ENCODE results near the gene DYRK3.
A peak's percentile ranks its signal among the peaks of the same experiment; 100 is the strongest.
"Not testable (repeated sequence)": the region's sequence is repeated elsewhere in the genome, so short reads cannot be mapped to it uniquely, and the experiment has no call there.

Gene DYRK3

DNA sequence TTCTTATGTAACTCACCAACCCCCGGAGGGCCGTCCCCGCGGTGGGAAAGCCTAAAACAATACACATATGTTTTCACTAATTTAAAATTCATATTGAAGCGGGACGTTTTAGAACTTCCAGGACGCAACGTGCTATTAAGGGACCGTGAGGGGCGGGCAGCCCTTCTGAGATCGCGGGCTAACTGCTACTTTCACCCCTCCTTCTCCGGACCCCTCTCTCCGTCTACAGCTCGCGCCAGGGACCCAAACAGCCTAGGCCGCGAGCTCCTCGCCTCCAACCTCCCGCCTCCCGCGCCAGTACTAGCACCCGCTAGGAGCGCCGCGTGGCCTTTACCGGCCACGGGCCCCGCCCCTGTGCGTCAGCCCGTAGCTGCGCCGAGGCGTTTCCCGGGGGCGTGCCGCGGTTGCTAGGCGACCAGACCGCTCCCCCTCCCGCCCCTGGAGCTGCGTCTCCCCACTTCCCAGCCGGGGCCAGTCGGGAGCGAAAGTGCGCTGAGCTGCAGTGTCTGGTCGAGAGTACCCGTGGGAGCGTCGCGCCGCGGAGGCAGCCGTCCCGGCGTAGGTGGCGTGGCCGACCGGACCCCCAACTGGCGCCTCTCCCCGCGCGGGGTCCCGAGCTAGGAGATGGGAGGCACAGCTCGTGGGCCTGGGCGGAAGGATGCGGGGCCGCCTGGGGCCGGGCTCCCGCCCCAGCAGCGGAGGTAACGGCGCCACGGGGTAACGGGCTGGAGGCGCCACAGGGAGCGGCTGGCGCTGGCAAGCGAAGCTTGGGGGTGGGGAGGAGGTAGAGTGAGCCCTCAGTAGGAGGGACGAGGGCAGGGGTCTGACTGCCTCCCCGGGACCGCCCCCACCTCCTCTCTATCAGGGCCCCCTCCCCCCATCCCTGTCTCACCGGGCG is at the start of gene DYRK3:
TSS of gene DYRK3 (plus strand) at position 457 of the 898 bp plus-strand sequence. CDS start at position 625, 168 bp downstream.
- peak; percentile 88 to 93 for DNase-seq (ENCODE audit: low read depth in 2 of 2)

DNA sequence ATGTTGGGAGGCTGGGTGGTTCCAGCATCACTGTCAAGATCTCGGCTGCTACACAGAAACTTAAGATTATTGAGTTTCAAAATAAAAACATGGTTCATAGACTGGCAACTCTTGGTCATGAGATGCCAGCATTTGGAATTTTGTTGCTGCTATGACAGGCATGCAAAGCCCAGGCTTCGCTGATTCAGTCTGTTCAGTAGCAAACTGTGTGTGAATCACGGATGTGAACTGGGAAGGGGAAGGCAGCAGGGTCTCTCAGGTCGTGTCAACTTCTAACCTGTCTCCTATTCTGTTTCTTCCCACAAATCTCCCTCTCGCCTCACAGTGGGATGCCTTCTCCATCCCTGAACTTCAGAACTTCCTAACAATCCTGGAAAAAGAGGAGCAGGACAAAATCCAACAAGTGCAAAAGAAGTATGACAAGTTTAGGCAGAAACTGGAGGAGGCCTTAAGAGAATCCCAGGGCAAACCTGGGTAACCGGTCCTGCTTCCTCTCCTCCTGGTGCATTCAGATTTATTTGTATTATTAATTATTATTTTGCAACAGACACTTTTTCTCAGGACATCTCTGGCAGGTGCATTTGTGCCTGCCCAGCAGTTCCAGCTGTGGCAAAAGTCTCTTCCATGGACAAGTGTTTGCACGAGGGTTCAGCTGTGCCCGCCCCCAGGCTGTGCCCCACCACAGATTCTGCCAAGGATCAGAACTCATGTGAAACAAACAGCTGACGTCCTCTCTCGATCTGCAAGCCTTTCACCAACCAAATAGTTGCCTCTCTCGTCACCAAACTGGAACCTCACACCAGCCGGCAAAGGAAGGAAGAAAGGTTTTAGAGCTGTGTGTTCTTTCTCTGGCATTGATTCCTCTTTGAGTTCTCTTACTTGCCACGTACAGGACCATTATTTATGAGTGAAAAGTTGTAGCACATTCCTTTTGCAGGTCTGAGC is 48.6 kb upstream of the DYRK3 start:
- DNase-seq (ENCODE audit: low read depth in 2 of 2): no peak

GRCh38 chr1:206587904-206588303 is 47.4 kb upstream of the DYRK3 start:
- DNase-seq (ENCODE audit: low read depth in 2 of 2): no peak

DNA sequence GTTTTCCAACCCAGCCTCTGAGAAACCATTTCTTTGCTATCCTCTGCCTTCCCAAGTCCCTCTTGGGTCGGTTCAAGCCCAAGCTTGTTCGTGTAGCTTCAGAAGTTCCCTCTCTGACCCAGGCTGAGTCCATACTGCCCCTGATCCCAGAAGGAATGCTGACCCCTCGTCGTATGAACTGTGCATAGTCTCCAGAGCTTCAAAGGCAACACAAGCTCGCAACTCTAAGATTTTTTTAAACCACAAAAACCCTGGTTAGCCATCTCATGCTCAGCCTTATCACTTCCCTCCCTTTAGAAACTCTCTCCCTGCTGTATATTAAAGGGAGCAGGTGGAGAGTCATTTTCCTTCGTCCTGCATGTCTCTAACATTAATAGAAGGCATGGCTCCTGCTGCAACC is 46.8 kb upstream of the DYRK3 start:
- no peak for DNase-seq (ENCODE audit: low read depth in 2 of 2)

DNA sequence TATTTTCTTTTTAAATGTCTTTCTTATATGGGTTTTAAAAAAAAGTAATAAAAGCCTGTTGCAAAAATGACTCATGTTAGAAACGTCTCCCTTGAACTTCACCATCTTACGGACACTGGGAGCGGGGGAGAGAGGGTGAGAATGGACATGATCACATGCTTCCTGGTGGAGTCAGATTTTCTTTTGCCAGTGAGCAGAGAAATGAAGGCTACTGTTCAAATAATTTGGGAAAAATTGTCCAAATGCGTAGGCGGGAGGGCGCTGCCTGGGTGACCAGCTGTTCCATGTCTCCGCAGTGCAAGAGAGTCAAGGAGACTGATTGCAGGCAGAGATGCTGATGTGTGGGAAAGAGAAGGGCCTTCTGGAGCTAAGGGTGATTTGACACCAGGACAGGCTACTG is 46.1 kb upstream of the DYRK3 start:
- DNase-seq (ENCODE audit: low read depth in 2 of 2): no peak

GRCh38 chr1:206590025-206590758 is 45.1 kb upstream of the DYRK3 start:
- peak in 1 of 2 donors; percentile 65 for DNase-seq (ENCODE audit: low read depth in 2 of 2)

DNA sequence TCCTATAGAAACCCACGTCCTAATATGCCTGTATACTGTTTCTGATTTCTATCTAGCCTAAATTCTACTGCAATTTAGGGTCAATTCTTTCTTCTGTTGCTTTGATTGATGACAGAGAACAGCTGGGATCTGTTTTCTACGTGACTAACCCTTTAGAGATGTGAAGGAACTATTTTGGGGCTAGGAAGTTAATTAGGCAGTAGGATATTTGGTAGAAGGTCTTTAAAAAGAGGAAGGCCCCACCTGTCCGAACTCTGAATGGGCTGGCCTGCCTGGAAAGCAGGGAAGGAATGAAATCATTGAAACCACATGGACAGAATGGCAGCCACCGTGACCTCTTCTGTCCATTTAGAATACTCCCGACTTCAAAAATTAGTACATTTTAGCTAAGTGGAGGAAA is 44.1 kb upstream of the DYRK3 start:
- DNase-seq (ENCODE audit: low read depth in 2 of 2): no peak

DNA sequence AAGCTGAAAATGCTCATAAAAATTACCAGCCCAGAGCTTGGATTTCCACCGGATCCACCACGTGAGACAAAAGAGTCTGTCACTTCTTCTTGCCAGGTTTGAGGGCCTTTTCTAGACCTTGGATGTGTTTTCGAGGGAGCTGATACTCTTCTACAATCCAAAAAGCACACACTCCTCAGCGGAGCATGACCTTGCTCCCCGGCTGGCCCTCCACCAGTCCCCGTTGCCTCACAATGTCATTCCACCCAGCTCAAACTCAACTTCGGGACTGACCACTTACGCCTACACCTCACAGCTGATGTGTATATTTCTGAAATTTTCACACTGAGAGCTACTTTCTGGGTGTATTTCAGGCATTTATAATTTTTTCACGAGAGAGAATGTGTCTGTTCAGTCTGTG is 43.6 kb upstream of the DYRK3 start:
- no peak for DNase-seq (ENCODE audit: low read depth in 2 of 2)

GRCh38 chr1:206593351-206593925 is 41.9 kb upstream of the DYRK3 start:
- no peak for DNase-seq (ENCODE audit: low read depth in 2 of 2)

GRCh38 chr1:206595581-206596318 is 39.6 kb upstream of the DYRK3 start:
- DNase-seq (ENCODE audit: low read depth in 2 of 2): no peak

- no peak for DNase-seq (ENCODE audit: low read depth in 2 of 2)
Measured at GRCh38 chr1:206596319-206596666, 39.0 kb upstream of the DYRK3 start.

GRCh38 chr1:206600527-206600926 is 34.8 kb upstream of the DYRK3 start:
- no peak for DNase-seq (ENCODE audit: low read depth in 2 of 2)

DNA sequence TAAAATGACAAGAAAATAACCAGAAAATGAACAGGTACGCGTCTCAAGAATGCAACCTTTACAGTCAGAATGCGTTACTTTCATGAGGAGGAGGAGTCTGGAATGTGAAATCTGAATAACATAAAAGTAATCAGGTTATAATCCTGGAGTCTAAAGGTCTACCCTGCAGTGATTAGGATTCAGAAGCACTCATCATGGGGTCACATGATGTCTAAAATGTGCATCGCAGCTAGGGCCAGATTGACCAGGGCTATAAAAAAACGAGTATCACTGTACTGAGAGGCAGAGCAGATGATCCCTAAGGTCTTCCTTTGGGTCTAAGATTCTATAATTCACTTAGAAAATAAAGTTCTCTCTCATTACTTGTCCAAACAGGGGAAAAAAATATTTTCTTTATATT is 30.5 kb upstream of the DYRK3 start:
- no peak for DNase-seq (ENCODE audit: low read depth in 2 of 2)

DNA sequence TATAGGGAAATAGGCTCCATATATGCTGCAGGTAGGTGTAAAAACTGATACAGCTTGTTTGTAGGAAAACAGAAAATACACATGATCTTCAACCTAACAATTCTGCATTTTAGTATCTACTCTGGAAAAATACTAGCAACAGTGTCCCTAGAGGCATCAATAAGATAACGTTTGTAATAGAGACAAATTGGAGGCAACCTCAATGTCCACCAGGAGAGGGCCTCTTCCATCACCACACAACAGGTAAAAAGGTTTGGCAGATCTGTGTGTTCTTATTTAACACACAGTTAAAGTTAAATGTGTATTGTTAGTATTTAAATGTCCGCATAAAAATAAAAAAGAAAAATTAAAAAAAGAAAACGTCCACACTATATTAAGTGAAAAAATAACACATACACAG is 28.5 kb upstream of the DYRK3 start:
- no peak for DNase-seq (ENCODE audit: low read depth in 2 of 2)

GRCh38 chr1:206608108-206608698 is 27.1 kb upstream of the DYRK3 start:
- peak; percentile 60 to 63 for DNase-seq (ENCODE audit: low read depth in 2 of 2)

- no peak for DNase-seq (ENCODE audit: low read depth in 2 of 2)
Measured at GRCh38 chr1:206609229-206609991, 25.9 kb upstream of the DYRK3 start.

- DNase-seq (ENCODE audit: low read depth in 2 of 2): peak; percentile 92 to 96
Measured at GRCh38 chr1:206612129-206612876, 23.0 kb upstream of the DYRK3 start, which contains the start of gene EIF2D. Gene EIF2D (minus strand): TSS chr1:206612465. CDS start chr1:206612342, 123 bp downstream.

- DNase-seq (ENCODE audit: low read depth in 2 of 2): not testable (repeated sequence)
Measured at GRCh38 chr1:206626396-206626795, 8.9 kb upstream of the DYRK3 start.

GRCh38 chr1:206628916-206629315 is 6.4 kb upstream of the DYRK3 start:
- no peak for DNase-seq (ENCODE audit: low read depth in 2 of 2)
